OCI-LY1 (cell line): Measurements from ENCODE around the gene WDR59.

Experiments used
- H2AFZ ChIP-seq: fragments of 200-600 bp; sonication (generic), shearing (Covaris generic); 2 replicates; pipeline ENCODE4 v1.6.0; 2014; ENCODE audit warnings: antibody characterized with exemption, mild to moderate bottlenecking, low read length
- H3F3A ChIP-seq: fragments of 200-600 bp; sonication (generic), shearing (Covaris generic); 2 replicates; pipeline ENCODE4 v1.6.0; 2014; ENCODE audit warnings: mild to moderate bottlenecking, antibody characterized with exemption, low read length, moderate library complexity; ENCODE audit not compliant: insufficient read depth
- H3K27ac ChIP-seq: fragments of 200-600 bp; sonication (generic); 2 replicates; pipeline ENCODE4 v1.5.1; 2014; ENCODE audit warnings: low read length, mixed run types, mild to moderate bottlenecking, low read depth; ENCODE audit not compliant: poor library complexity, severe bottlenecking
- H3K27me3 ChIP-seq: fragments of 200-600 bp; sonication (generic); 2 replicates; pipeline ENCODE4 v1.6.0; 2014; ENCODE audit warnings: antibody characterized with exemption, mild to moderate bottlenecking, low read length, moderate library complexity; ENCODE audit not compliant: insufficient read depth
- H3K36me3 ChIP-seq: fragments of 200-600 bp; sonication (generic); 2 replicates; pipeline ENCODE4 v1.6.1; 2014; ENCODE audit warnings: mild to moderate bottlenecking, antibody characterized with exemption, low read length, moderate library complexity, mixed read lengths; ENCODE audit not compliant: insufficient read depth
- H3K4me1 ChIP-seq: fragments of 200-600 bp; sonication (generic); 2 replicates; pipeline ENCODE4 v1.5.1; 2014; ENCODE audit warnings: mild to moderate bottlenecking, low read length, moderate library complexity; ENCODE audit not compliant: insufficient read depth, severe bottlenecking
- H3K4me2 ChIP-seq: fragments of 200-600 bp; sonication (generic), shearing (Covaris generic); 2 replicates; pipeline ENCODE4 v1.6.1; 2014; ENCODE audit warnings: low read length
- H3K4me3 ChIP-seq: fragments of 200-600 bp; sonication (generic); 2 replicates; pipeline ENCODE4 v1.5.1; 2014; ENCODE audit warnings: low read length, low read depth, mild to moderate bottlenecking, mixed read lengths; ENCODE audit not compliant: poor library complexity, severe bottlenecking
- H3K79me2 ChIP-seq: fragments of 200-600 bp; shearing (Covaris generic); 2 replicates; pipeline ENCODE4 v1.6.1; 2016; ENCODE audit warnings: mixed run types, low read length, mixed read lengths; ENCODE audit not compliant: insufficient read depth
- H3K9ac ChIP-seq: fragments of 200-600 bp; sonication (generic), shearing (Covaris generic); 2 replicates; pipeline ENCODE4 v1.6.1; 2014; ENCODE audit warnings: mild to moderate bottlenecking, low read length, mixed read lengths
- H3K9me2 ChIP-seq: fragments of 200-600 bp; sonication (generic), shearing (Covaris generic); 2 replicates; pipeline ENCODE4 v1.6.1; 2014; ENCODE audit warnings: low read depth, mild to moderate bottlenecking, low read length, mixed read lengths
- H3K9me3 ChIP-seq: fragments of 200-600 bp; shearing (Covaris generic); 2 replicates; pipeline ENCODE4 v1.6.1; 2014; ENCODE audit warnings: low read length, mixed read lengths
- H4K20me1 ChIP-seq: fragments of 200-600 bp; sonication (generic), shearing (Covaris generic); 2 replicates; pipeline ENCODE4 v1.6.0; 2016; ENCODE audit warnings: mild to moderate bottlenecking, low read length; ENCODE audit not compliant: insufficient read depth
- CTCF ChIP-seq: fragments of 200-600 bp; sonication (generic), shearing (Covaris generic); IDR thresholded peaks from 2 replicates; pipeline ENCODE4 v1.5.1; 2017; ENCODE audit warnings: mild to moderate bottlenecking, antibody characterized with exemption, low read length, moderate library complexity, mixed read lengths
- EZH2 ChIP-seq: fragments of 200-600 bp; sonication (generic), shearing (Covaris generic); IDR thresholded peaks from 2 replicates; pipeline ENCODE4 v1.8.0; 2017; ENCODE audit warnings: borderline replicate concordance, mixed run types, mild to moderate bottlenecking, antibody characterized with exemption, low read length, moderate library complexity, mixed read lengths

Gene WDR59

GRCh38 chr16:74872302-74872701 is 112.6 kb downstream of the WDR59 start:
- Histone ChIP-seq H3K4me2 (no peak overlapping the region), H2AFZ (no peak overlapping the region), H3K9me2 (no peaks in the 10 kb centered on the region), H3K9ac (no peak overlapping the region), H3K36me3 (peaks cover 25% of the 10 kb centered on the region), H3F3A (no peaks in the 10 kb centered on the region), H3K4me1 (no peaks in the 10 kb centered on the region), H3K27ac (no peak overlapping the region), H3K9me3 (no peaks in the 10 kb centered on the region), H4K20me1 (no peaks in the 10 kb centered on the region), H3K4me3 (no peak overlapping the region), H3K79me2 (no peaks in the 10 kb centered on the region), H3K27me3 (no peaks in the 10 kb centered on the region)
- TF ChIP-seq EZH2: no peak
- no peak for TF ChIP-seq CTCF

- H3K27me3 ChIP-seq: no peaks in the 10 kb centered on the region
- no peaks in the 10 kb centered on the region for H3K9me3 ChIP-seq
- no peaks in the 10 kb centered on the region for H4K20me1 ChIP-seq
- peaks cover 18% of the 10 kb centered on the region for H3K36me3 ChIP-seq
- no peaks in the 10 kb centered on the region for H3K79me2 ChIP-seq
- H2AFZ ChIP-seq: no peak overlapping the region
- no peaks in the 10 kb centered on the region for H3F3A ChIP-seq
- H3K27ac ChIP-seq: no peak overlapping the region
- no peaks in the 10 kb centered on the region for H3K4me1 ChIP-seq
- no peak overlapping the region for H3K9ac ChIP-seq
- H3K4me3 ChIP-seq: no peak overlapping the region
- no peaks in the 10 kb centered on the region for H3K9me2 ChIP-seq
- no peak for TF ChIP-seq EZH2
- no peak for TF ChIP-seq CTCF
- no peak overlapping the region for H3K4me2 ChIP-seq
Measured at GRCh38 chr16:74871608-74872007, 113.3 kb downstream of the WDR59 start.

GRCh38 chr16:74868501-74868900 is 116.4 kb downstream of the WDR59 start:
- no peak overlapping the region for H3K27ac ChIP-seq
- H3K79me2 ChIP-seq: no peaks in the 10 kb centered on the region
- peaks cover 8% of the 10 kb centered on the region for H3K36me3 ChIP-seq
- H3K9me2 ChIP-seq: no peaks in the 10 kb centered on the region
- H3K9ac ChIP-seq: no peak overlapping the region
- H3K4me1 ChIP-seq: no peaks in the 10 kb centered on the region
- TF ChIP-seq EZH2 (no peak), CTCF (no peak)
- H3F3A ChIP-seq: no peaks in the 10 kb centered on the region
- no peaks in the 10 kb centered on the region for H4K20me1 ChIP-seq
- no peak overlapping the region for H3K4me3 ChIP-seq
- no peaks in the 10 kb centered on the region for H3K9me3 ChIP-seq
- no peak overlapping the region for H2AFZ ChIP-seq
- H3K4me2 ChIP-seq: no peak overlapping the region
- H3K27me3 ChIP-seq: no peaks in the 10 kb centered on the region
